Small intestine (tissue), 7 donors: ENCODE measurements around the gene DICER1. TPM values are rescaled to one million over a fixed set of nuclear protein-coding genes. Genes with fewer than 3 reads are reported as not detected.

Experiments
- DNase-seq, 2 donors: peaks; one replicate each; pipeline versions ENCODE4 v3.0.0 to v3.0.0-alpha.2; 2013
- FAIRE-seq: peaks from 2 replicates; lab custom pipeline; 2012; peaks lifted over from hg19 to GRCh38; lab: Jason Lieb, UNC
- H3K27ac ChIP-seq, 3 donors: one replicate each; pipeline ENCODE4 v1.5.1; 2013; ENCODE audit warnings: low read length in 2 of 3, mild to moderate bottlenecking in 2 of 3, control low read depth in 1 of 3, inconsistent platforms in 1 of 3, low read depth in 1 of 3, moderate library complexity in 1 of 3
- H3K27me3 ChIP-seq, 3 donors: one replicate each; pipeline ENCODE4 v1.6.1; 2013; ENCODE audit warnings: low read length in 3 of 3, inconsistent platforms in 1 of 3; ENCODE audit not compliant: control insufficient read depth in 3 of 3, insufficient read depth in 3 of 3
- H3K36me3 ChIP-seq, 3 donors: one replicate each; pipeline ENCODE4 v1.6.1; 2013; ENCODE audit warnings: low read length in 3 of 3, inconsistent platforms in 1 of 3, low read depth in 1 of 3, mild to moderate bottlenecking in 1 of 3, moderate library complexity in 1 of 3; ENCODE audit not compliant: control insufficient read depth in 3 of 3, insufficient read depth in 2 of 3
- H3K4me1 ChIP-seq, 3 donors: one replicate each; pipeline ENCODE4 v1.6.1; 2013; ENCODE audit warnings: low read length in 2 of 3, inconsistent platforms in 1 of 3, low read depth in 1 of 3, mild to moderate bottlenecking in 1 of 3, moderate library complexity in 1 of 3; ENCODE audit not compliant: control insufficient read depth in 3 of 3, insufficient read depth in 2 of 3
- H3K4me3 ChIP-seq, 3 donors: one replicate each; pipeline ENCODE4 v1.5.1; 2013; ENCODE audit warnings: low read length in 3 of 3, control low read depth in 1 of 3, inconsistent platforms in 1 of 3, low read depth in 1 of 3, mild to moderate bottlenecking in 1 of 3, moderate library complexity in 1 of 3
- H3K9me3 ChIP-seq, 2 donors: one replicate each; pipeline ENCODE4 v1.6.1; 2013; ENCODE audit warnings: low read depth in 1 of 2, low read length in 1 of 2; ENCODE audit not compliant: control insufficient read depth in 2 of 2, insufficient read depth in 1 of 2
- WGBS, 3 donors: extraction: QIAGEN DNeasy Blood & Tissue Kit; methylation state at CpG; one replicate each; pipeline ENCODE4 v1.1.7; 2013; 5-methylcytosine and 5-hydroxymethylcytosine counted together
- polyA plus RNA-seq, 4 donors: library from polyadenylated mRNA; stranded (reverse) in 3 of 4; unstranded in 1 of 4; fragments of 200-250 nt in 3 of 4; fragments of 120-200 nt in 1 of 4; gene quantifications; one replicate each; pipeline versions ENCODE4 v1.2.1 to v1.2.3, GENCODE V29; 2013
- donor health status: healthy with polysubstance abuse.
- donor health status: control.
- donor health status: control.
- donor health status: Bipolar disorder and iron deficiency.
- donor health status: healthy.

The DICER1 gene
- polyA plus RNA-seq, 4 donors = 7.3 to 30.7 (median 8.1) TPM

DNA sequence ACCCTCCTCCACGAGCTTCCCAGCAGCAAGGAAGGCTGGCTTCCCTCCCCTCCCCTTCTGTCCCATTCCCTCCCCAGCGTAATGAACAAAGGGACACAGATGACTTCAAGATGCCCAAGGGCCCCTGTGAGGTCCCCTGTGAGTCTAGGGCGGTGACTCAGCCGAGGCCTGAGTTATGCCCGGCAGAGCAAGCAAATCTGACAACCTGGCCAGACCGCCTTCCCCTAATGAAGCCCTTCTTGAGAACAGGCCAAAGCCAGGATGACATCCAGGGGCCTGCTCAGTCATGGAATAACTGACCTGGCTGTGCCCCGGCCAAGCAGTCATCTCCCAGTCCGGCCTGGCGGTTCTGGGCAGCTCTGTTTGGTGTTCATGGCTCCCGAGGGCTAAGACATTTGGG is 89.2 kb downstream of the DICER1 start:
- no peak overlapping the region for H3K27ac ChIP-seq
- no peaks in the 10 kb centered on the region for H3K9me3 ChIP-seq
- FAIRE-seq (no peak), DNase-seq (no peak)
- H3K4me3 ChIP-seq = no peak overlapping the region
- no peaks in the 10 kb centered on the region for H3K4me1 ChIP-seq
- WGBS, 3 donors = 67 to 77% (median 70%) methylated on average over 10 of the region's 10 CpGs
- H3K27me3 ChIP-seq = peaks cover 0 to 4% (median 2%) of the 10 kb centered on the region in 3 donors
- no peaks in the 10 kb centered on the region for H3K36me3 ChIP-seq

DNA sequence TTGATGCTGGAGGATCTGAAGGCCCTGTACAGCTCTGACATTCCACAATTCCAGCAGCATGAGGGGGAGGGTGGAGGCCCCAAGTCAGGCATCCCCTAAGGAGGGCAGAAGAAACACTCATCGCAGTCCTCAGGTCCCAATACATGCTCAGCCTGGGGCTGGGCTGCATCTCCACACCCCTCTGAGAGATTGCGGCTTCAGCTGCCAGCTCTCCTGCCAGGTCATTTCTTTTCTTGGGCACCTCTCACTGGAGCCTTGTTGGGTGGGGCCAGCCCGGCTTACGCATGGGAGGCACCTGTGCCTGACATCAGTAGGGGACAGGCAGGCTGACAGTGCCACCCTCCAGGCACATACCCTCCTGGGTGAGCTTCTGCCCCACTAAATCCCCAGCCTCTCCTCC is 89.8 kb downstream of the DICER1 start:
- no peak for DNase-seq
- Histone ChIP-seq H3K27me3 (peaks cover 0 to 4% (median 2%) of the 10 kb centered on the region in 3 donors), H3K9me3 (no peaks in the 10 kb centered on the region), H3K4me1 (no peaks in the 10 kb centered on the region), H3K4me3 (no peak overlapping the region), H3K36me3 (no peaks in the 10 kb centered on the region), H3K27ac (no peak overlapping the region)
- FAIRE-seq = no peak
- 76 to 93% (median 90%) methylated on average over 4 of the region's 4 CpGs for WGBS, 3 donors

DNA sequence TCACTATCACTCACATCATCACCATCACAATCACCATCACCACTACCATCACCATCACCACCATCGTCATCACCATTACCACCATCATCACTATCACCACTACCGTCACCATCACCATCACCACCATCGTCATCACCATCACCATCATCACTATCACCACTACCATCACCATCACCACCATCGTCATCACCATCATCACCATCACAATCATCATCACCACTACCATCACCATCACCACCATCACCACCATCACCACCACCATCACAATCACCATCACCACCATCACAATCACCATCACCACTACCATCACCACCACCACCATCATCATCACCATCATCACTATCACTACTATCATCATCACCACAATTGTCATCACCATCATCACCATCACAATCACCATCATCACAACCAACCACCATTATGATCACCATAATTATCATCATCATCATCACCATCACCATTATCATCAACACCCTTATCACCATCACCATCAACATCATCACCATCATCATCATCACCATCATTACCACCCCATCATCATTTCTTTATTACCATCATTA is 90.8 kb downstream of the DICER1 start:
- no peaks in the 10 kb centered on the region for H3K4me1 ChIP-seq
- WGBS, 3 donors = 94 to 96% (median 95%) methylated on average over 4 of the region's 4 CpGs
- no peaks in the 10 kb centered on the region for H3K27me3 ChIP-seq
- DNase-seq = no peak
- H3K4me3 ChIP-seq = no peak overlapping the region
- no peak overlapping the region for H3K27ac ChIP-seq
- H3K36me3 ChIP-seq = no peaks in the 10 kb centered on the region
- no peaks in the 10 kb centered on the region for H3K9me3 ChIP-seq
- FAIRE-seq = no peak

DNA sequence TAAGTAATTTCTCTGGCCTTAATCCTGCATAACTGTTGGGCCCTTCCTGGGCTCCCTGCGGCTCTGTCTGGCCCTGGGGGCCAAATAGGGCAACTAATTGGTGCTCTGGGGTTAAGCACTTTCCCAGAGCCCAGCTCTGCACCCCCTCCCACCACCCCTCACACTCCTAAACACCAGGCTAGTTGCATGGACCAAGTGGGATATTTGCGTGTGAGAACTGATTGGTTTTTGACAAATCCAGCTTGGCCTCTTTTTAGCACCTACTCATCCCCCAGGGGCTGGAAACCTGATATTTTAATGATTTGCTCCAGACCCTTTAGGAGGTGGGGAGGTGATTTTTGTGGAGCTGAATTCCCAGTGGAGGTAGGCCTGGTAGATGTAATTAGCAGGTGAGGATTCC is 91.9 kb downstream of the DICER1 start:
- FAIRE-seq = no peak
- WGBS, 3 donors = 60 to 74% (median 71%) methylated on average over 2 of the region's 2 CpGs
- H3K9me3 ChIP-seq = no peaks in the 10 kb centered on the region

GRCh38 chr14:95064734-95065133 is 92.6 kb downstream of the DICER1 start:
- Histone ChIP-seq H3K4me1 (no peaks in the 10 kb centered on the region), H3K9me3 (no peaks in the 10 kb centered on the region), H3K4me3 (no peak overlapping the region), H3K36me3 (no peaks in the 10 kb centered on the region), H3K27ac (no peak overlapping the region), H3K27me3 (no peaks in the 10 kb centered on the region)
- no peak for FAIRE-seq
- no peak for DNase-seq
- WGBS, 3 donors = 93 to 95% (median 94%) methylated on average over 2 of the region's 2 CpGs

More for the DNA sequence above, 91.9 kb downstream of the DICER1 start:
- Histone ChIP-seq H3K27ac (no peak overlapping the region), H3K4me3 (no peak overlapping the region), H3K27me3 (no peaks in the 10 kb centered on the region), H3K36me3 (no peaks in the 10 kb centered on the region), H3K4me1 (no peaks in the 10 kb centered on the region)
- DNase-seq = no peak

GRCh38 chr14:95064256-95064655 is 93.1 kb downstream of the DICER1 start:
- H3K4me3 ChIP-seq = no peak overlapping the region
- H3K9me3 ChIP-seq = no peaks in the 10 kb centered on the region
- H3K36me3 ChIP-seq = no peaks in the 10 kb centered on the region
- no peaks in the 10 kb centered on the region for H3K27me3 ChIP-seq
- 88 to 94% (median 91%) methylated on average over 6 of the region's 6 CpGs for WGBS, 3 donors
- FAIRE-seq (no peak), DNase-seq (no peak)
- H3K4me1 ChIP-seq = no peaks in the 10 kb centered on the region
- H3K27ac ChIP-seq = no peak overlapping the region

- Histone ChIP-seq H3K27ac (no peak overlapping the region), H3K4me3 (no peak overlapping the region), H3K36me3 (no peaks in the 10 kb centered on the region), H3K27me3 (no peaks in the 10 kb centered on the region), H3K4me1 (no peaks in the 10 kb centered on the region), H3K9me3 (no peaks in the 10 kb centered on the region)
- FAIRE-seq = no peak
- no peak for DNase-seq
- WGBS, 3 donors = 61 to 80% (median 72%) methylated on average over 5 of the region's 5 CpGs
Measured at GRCh38 chr14:95063391-95063790, 93.9 kb downstream of the DICER1 start.

GRCh38 chr14:95062946-95063345 is 94.4 kb downstream of the DICER1 start:
- FAIRE-seq = no peak
- Histone ChIP-seq H3K27me3 (no peaks in the 10 kb centered on the region), H3K9me3 (no peaks in the 10 kb centered on the region), H3K27ac (no peak overlapping the region), H3K36me3 (no peaks in the 10 kb centered on the region), H3K4me1 (no peaks in the 10 kb centered on the region), H3K4me3 (no peak overlapping the region)
- DNase-seq = no peak
- WGBS, 3 donors = 84 to 88% (median 87%) methylated on average over 5 of the region's 5 CpGs

DNA sequence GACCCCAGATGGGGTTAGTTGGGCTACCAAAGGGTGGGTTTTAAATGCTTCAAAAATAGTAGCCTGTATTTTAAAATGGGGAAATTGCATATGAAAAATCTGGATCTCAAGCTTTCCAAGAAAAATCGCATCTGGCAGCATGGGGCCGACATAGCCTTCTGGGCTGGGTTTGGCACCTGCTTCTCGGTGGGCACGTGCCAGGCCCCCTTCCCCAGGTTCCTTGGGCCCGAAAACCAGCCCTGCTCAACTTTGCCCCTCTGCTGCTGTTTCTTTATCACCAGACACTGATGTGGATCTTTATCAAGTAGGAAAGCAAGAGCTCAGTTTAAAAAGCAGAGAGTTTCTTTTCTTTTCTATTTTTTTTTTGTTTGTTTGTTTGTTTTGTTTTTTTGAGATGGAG is 95.1 kb downstream of the DICER1 start:
- WGBS, 3 donors = 63 to 76% (median 70%) methylated on average over 5 of the region's 5 CpGs
- Histone ChIP-seq H3K4me3 (no peak overlapping the region), H3K27me3 (no peaks in the 10 kb centered on the region), H3K9me3 (no peaks in the 10 kb centered on the region), H3K36me3 (no peaks in the 10 kb centered on the region), H3K27ac (no peak overlapping the region), H3K4me1 (no peaks in the 10 kb centered on the region)
- no peak for FAIRE-seq
- no peak for DNase-seq
